ENCODE measurements around the gene HCRT.
A peak's percentile ranks its signal among the peaks of the same experiment; 100 is the strongest.
"Not testable (repeated sequence)": the region's sequence is repeated elsewhere in the genome, so short reads cannot be mapped to it uniquely, and the experiment has no call there.

The HCRT gene

GRCh38 chr17:42225646-42226045, 40.4 kb upstream of the HCRT start:
- TF ChIP-seq CTCF (IDR thresholded peaks at IDR 0.05; ENCODE audit: insufficient read depth, low read length, poor library complexity, severe bottlenecking): no peak
- DNase-seq (ENCODE audit: extremely low read depth, insufficient read length): no peak
- H3K27me3 ChIP-seq (replicated peaks; ENCODE audit: control insufficient read depth, insufficient read depth, low read length): no peaks in the 10 kb centered on the region
- H3K36me3 ChIP-seq (ENCODE audit: control insufficient read depth, insufficient read depth, low read length): peaks cover 10% of the 10 kb centered on the region
- no peak overlapping the region for H3K4me3 ChIP-seq (replicated peaks; ENCODE audit: low read depth, low read length)

- DNase-seq (ENCODE audit: extremely low read depth, insufficient read length): no peak
- H3K27me3 ChIP-seq (replicated peaks; ENCODE audit: control insufficient read depth, insufficient read depth, low read length): no peaks in the 10 kb centered on the region
- H3K36me3 ChIP-seq (ENCODE audit: control insufficient read depth, insufficient read depth, low read length): peaks cover 10% of the 10 kb centered on the region
- H3K4me3 ChIP-seq (replicated peaks; ENCODE audit: low read depth, low read length): no peak overlapping the region
- no peak for TF ChIP-seq CTCF (IDR thresholded peaks at IDR 0.05; ENCODE audit: insufficient read depth, low read length, poor library complexity, severe bottlenecking)
Measured at GRCh38 chr17:42224651-42225050, 39.4 kb upstream of the HCRT start.

- Histone ChIP-seq H3K36me3 (ENCODE audit: control insufficient read depth, insufficient read depth, low read length) (peaks cover 16% of the 10 kb centered on the region), H3K4me3 (replicated peaks; ENCODE audit: low read depth, low read length) (no peak overlapping the region), H3K27me3 (replicated peaks; ENCODE audit: control insufficient read depth, insufficient read depth, low read length) (no peaks in the 10 kb centered on the region)
- no peak for DNase-seq (ENCODE audit: extremely low read depth, insufficient read length)
- TF ChIP-seq CTCF (IDR thresholded peaks at IDR 0.05; ENCODE audit: insufficient read depth, low read length, poor library complexity, severe bottlenecking): peak; percentile 80
Measured at GRCh38 chr17:42221886-42222745, 36.9 kb upstream of the HCRT start.

GRCh38 chr17:42219280-42219679, 34.0 kb upstream of the HCRT start:
- H3K4me3 ChIP-seq (replicated peaks; ENCODE audit: low read depth, low read length); DNase-seq (ENCODE audit: extremely low read depth, insufficient read length); H3K27me3 ChIP-seq (replicated peaks; ENCODE audit: control insufficient read depth, insufficient read depth, low read length): not testable (repeated sequence)
- H3K36me3 ChIP-seq (ENCODE audit: control insufficient read depth, insufficient read depth, low read length): peaks cover 22% of the 10 kb centered on the region

GRCh38 chr17:42214156-42214555, 28.9 kb upstream of the HCRT start:
- TF ChIP-seq CTCF (IDR thresholded peaks at IDR 0.05; ENCODE audit: insufficient read depth, low read length, poor library complexity, severe bottlenecking): no peak
- no peak for DNase-seq (ENCODE audit: extremely low read depth, insufficient read length)
- H3K4me3 ChIP-seq (replicated peaks; ENCODE audit: low read depth, low read length): no peak overlapping the region
- peaks cover 15% of the 10 kb centered on the region for H3K36me3 ChIP-seq (ENCODE audit: control insufficient read depth, insufficient read depth, low read length)
- no peaks in the 10 kb centered on the region for H3K27me3 ChIP-seq (replicated peaks; ENCODE audit: control insufficient read depth, insufficient read depth, low read length)

GRCh38 chr17:42212382-42212781, 27.1 kb upstream of the HCRT start:
- DNase-seq (ENCODE audit: extremely low read depth, insufficient read length): no peak
- Histone ChIP-seq H3K36me3 (ENCODE audit: control insufficient read depth, insufficient read depth, low read length) (peaks cover 9% of the 10 kb centered on the region), H3K27me3 (replicated peaks; ENCODE audit: control insufficient read depth, insufficient read depth, low read length) (no peaks in the 10 kb centered on the region), H3K4me3 (replicated peaks; ENCODE audit: low read depth, low read length) (no peak overlapping the region)
- TF ChIP-seq CTCF (IDR thresholded peaks at IDR 0.05; ENCODE audit: insufficient read depth, low read length, poor library complexity, severe bottlenecking): no peak

GRCh38 chr17:42211921-42212341, 26.7 kb upstream of the HCRT start:
- not testable (repeated sequence) for DNase-seq (ENCODE audit: extremely low read depth, insufficient read length); H3K4me3 ChIP-seq (replicated peaks; ENCODE audit: low read depth, low read length); H3K36me3 ChIP-seq (ENCODE audit: control insufficient read depth, insufficient read depth, low read length); H3K27me3 ChIP-seq (replicated peaks; ENCODE audit: control insufficient read depth, insufficient read depth, low read length)
